ENCODE results near the gene SLC22A2. TPM values are rescaled to one million over a fixed set of nuclear protein-coding genes. Genes with fewer than 3 reads are reported as not detected.

Gene SLC22A2
- total and polyA plus RNA-seq, 4 donors: not detected

GRCh38 chr6:160203953-160204352 lies 54.7 kb downstream of the SLC22A2 start:
- Histone ChIP-seq H3K36me3 (ENCODE audit: control insufficient read depth in 4 of 4, insufficient read depth in 3 of 4, low read depth in 1 of 4, low read length in 3 of 4) (no peaks in the 10 kb centered on the region), H3K4me1 (ENCODE audit: control insufficient read depth in 4 of 4, insufficient read depth in 4 of 4, low read length in 3 of 4) (peaks cover 0 to 2% (median under 1%) of the 10 kb centered on the region in 4 donors), H3K9me3 (ENCODE audit: control insufficient read depth in 4 of 4, low read length in 3 of 4) (no peaks in the 10 kb centered on the region), H3K4me3 (ENCODE audit: low read depth in 1 of 3, low read length in 3 of 3) (no peak overlapping the region), H3K27me3 (ENCODE audit: control insufficient read depth in 4 of 4, insufficient read depth in 4 of 4, low read length in 3 of 4) (no peaks in the 10 kb centered on the region), H3K9ac (ENCODE audit: low read depth in 1 of 2, low read length in 2 of 2) (no peak overlapping the region), H3K27ac (ENCODE audit: low read depth in 1 of 2, low read length in 2 of 2) (no peak overlapping the region)
- no peak for DNase-seq (ENCODE audit: low spot score)
- no peak for TF ChIP-seq GABPA (IDR thresholded peaks at IDR 0.05 in 1 of 2, conservative IDR thresholded peaks at IDR 0.05 in 1 of 2)
- TF ChIP-seq, protein P1, sequence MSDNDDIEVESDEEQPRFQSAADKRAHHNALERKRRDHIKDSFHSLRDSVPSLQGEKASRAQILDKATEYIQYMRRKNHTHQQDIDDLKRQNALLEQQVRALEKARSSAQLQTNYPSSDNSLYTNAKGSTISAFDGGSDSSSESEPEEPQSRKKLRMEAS (IDR thresholded peaks at IDR 0.05): no peak
- WGBS: 84% methylated on average over 2 of the region's 2 CpGs

DNA sequence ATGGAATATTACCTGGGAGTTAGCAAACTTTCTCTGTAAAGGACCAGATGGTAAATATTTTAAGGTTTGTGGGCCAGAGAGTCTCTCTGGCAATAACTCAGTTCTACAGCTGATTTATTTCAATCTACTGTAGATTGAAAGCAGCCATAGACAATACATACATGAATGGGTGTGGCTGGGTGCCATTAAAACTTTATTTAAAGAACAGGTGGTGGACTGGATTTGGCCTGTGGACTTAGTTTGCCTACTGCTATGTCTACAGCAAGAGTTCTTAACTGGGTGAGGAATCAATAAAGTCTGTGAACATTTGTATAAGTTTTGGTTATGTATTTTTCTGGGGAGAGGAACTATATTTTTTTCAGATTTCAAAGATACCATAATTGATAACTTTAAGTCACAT lies 55.1 kb downstream of the SLC22A2 start:
- Histone ChIP-seq H3K36me3 (ENCODE audit: control insufficient read depth in 4 of 4, insufficient read depth in 3 of 4, low read depth in 1 of 4, low read length in 3 of 4) (no peaks in the 10 kb centered on the region), H3K9me3 (ENCODE audit: control insufficient read depth in 4 of 4, low read length in 3 of 4) (no peaks in the 10 kb centered on the region), H3K4me1 (ENCODE audit: control insufficient read depth in 4 of 4, insufficient read depth in 4 of 4, low read length in 3 of 4) (peaks cover 0 to 5% (median under 1%) of the 10 kb centered on the region in 4 donors), H3K27ac (ENCODE audit: low read depth in 1 of 2, low read length in 2 of 2) (no peak overlapping the region), H3K4me3 (ENCODE audit: low read depth in 1 of 3, low read length in 3 of 3) (no peak overlapping the region), H3K27me3 (ENCODE audit: control insufficient read depth in 4 of 4, insufficient read depth in 4 of 4, low read length in 3 of 4) (no peaks in the 10 kb centered on the region), H3K9ac (ENCODE audit: low read depth in 1 of 2, low read length in 2 of 2) (no peak overlapping the region)
- DNase-seq (ENCODE audit: low spot score): no peak
- TF ChIP-seq HNF4A (conservative IDR thresholded peaks at IDR 0.05): no peak
- TF ChIP-seq, protein P1 (IDR thresholded peaks at IDR 0.05): no peak
- TF ChIP-seq, protein P2, sequence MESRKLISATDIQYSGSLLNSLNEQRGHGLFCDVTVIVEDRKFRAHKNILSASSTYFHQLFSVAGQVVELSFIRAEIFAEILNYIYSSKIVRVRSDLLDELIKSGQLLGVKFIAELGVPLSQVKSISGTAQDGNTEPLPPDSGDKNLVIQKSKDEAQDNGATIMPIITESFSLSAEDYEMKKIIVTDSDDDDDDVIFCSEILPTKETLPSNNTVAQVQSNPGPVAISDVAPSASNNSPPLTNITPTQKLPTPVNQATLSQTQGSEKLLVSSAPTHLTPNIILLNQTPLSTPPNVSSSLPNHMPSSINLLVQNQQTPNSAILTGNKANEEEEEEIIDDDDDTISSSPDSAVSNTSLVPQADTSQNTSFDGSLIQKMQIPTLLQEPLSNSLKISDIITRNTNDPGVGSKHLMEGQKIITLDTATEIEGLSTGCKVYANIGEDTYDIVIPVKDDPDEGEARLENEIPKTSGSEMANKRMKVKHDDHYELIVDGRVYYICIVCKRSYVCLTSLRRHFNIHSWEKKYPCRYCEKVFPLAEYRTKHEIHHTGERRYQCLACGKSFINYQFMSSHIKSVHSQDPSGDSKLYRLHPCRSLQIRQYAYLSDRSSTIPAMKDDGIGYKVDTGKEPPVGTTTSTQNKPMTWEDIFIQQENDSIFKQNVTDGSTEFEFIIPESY (IDR thresholded peaks at IDR 0.05): no peak
- no peak for TF ChIP-seq GABPA (IDR thresholded peaks at IDR 0.05 in 1 of 2, conservative IDR thresholded peaks at IDR 0.05 in 1 of 2)
- no peak for TF ChIP-seq FOXA2 (IDR thresholded peaks at IDR 0.05)
- TF ChIP-seq HNF4G (IDR thresholded peaks at IDR 0.05): no peak
- TF ChIP-seq NR2F2 (IDR thresholded peaks at IDR 0.05): no peak

GRCh38 chr6:160203076-160203475 lies 55.5 kb downstream of the SLC22A2 start:
- no peak overlapping the region for H3K27ac ChIP-seq (ENCODE audit: low read depth in 1 of 2, low read length in 2 of 2)
- WGBS: 87% methylated on average over 3 of the region's 3 CpGs
- DNase-seq (ENCODE audit: low spot score): no peak
- peaks cover 0 to 5% (median under 1%) of the 10 kb centered on the region in 4 donors for H3K4me1 ChIP-seq (ENCODE audit: control insufficient read depth in 4 of 4, insufficient read depth in 4 of 4, low read length in 3 of 4)
- TF ChIP-seq, protein P2 (IDR thresholded peaks at IDR 0.05): no peak
- TF ChIP-seq FOXA1 (IDR thresholded peaks at IDR 0.05) (no peak), JUND (IDR thresholded peaks at IDR 0.05) (no peak), EGR1 (IDR thresholded peaks at IDR 0.05; ENCODE audit: low read depth in 2 of 2) (no peak), TAF1 (conservative IDR thresholded peaks at IDR 0.05) (no peak), RXRA (IDR thresholded peaks at IDR 0.05) (no peak), HNF4A (conservative IDR thresholded peaks at IDR 0.05) (no peak), ATF3 (IDR thresholded peaks at IDR 0.05) (no peak), FOXA2 (IDR thresholded peaks at IDR 0.05) (no peak), GABPA (IDR thresholded peaks at IDR 0.05 in 1 of 2, conservative IDR thresholded peaks at IDR 0.05 in 1 of 2) (no peak), RAD21 (IDR thresholded peaks at IDR 0.05) (no peak), HNF4G (IDR thresholded peaks at IDR 0.05) (no peak), YY1 (IDR thresholded peaks at IDR 0.05) (no peak), NR2F2 (IDR thresholded peaks at IDR 0.05) (no peak)
- TF ChIP-seq, protein P1 (IDR thresholded peaks at IDR 0.05): no peak
- TF ChIP-seq, protein P3, sequence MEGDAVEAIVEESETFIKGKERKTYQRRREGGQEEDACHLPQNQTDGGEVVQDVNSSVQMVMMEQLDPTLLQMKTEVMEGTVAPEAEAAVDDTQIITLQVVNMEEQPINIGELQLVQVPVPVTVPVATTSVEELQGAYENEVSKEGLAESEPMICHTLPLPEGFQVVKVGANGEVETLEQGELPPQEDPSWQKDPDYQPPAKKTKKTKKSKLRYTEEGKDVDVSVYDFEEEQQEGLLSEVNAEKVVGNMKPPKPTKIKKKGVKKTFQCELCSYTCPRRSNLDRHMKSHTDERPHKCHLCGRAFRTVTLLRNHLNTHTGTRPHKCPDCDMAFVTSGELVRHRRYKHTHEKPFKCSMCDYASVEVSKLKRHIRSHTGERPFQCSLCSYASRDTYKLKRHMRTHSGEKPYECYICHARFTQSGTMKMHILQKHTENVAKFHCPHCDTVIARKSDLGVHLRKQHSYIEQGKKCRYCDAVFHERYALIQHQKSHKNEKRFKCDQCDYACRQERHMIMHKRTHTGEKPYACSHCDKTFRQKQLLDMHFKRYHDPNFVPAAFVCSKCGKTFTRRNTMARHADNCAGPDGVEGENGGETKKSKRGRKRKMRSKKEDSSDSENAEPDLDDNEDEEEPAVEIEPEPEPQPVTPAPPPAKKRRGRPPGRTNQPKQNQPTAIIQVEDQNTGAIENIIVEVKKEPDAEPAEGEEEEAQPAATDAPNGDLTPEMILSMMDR (IDR thresholded peaks at IDR 0.05; ENCODE audit: low read depth, low read length, missing input control): no peak
- no peaks in the 10 kb centered on the region for H3K36me3 ChIP-seq (ENCODE audit: control insufficient read depth in 4 of 4, insufficient read depth in 3 of 4, low read depth in 1 of 4, low read length in 3 of 4)
- H3K9ac ChIP-seq (ENCODE audit: low read depth in 1 of 2, low read length in 2 of 2): no peak overlapping the region
- no peaks in the 10 kb centered on the region for H3K27me3 ChIP-seq (ENCODE audit: control insufficient read depth in 4 of 4, insufficient read depth in 4 of 4, low read length in 3 of 4)
- no peak overlapping the region for H3K4me3 ChIP-seq (ENCODE audit: low read depth in 1 of 3, low read length in 3 of 3)
- H3K9me3 ChIP-seq (ENCODE audit: control insufficient read depth in 4 of 4, low read length in 3 of 4): no peaks in the 10 kb centered on the region

Data from liver (tissue), 9 donors.